H9 (cell line): ENCODE data around the gene ZNF660. TPM values are rescaled to one million over a fixed set of nuclear protein-coding genes. Genes with fewer than 3 reads are reported as not detected.

Source experiments
- DNase-seq: peaks from one replicate; pipeline ENCODE4 v3.0.0-alpha.2; 2017
- H2AFZ ChIP-seq: one replicate; pipeline ENCODE4 v1.6.1; 2013; ENCODE audit warnings: mild to moderate bottlenecking, low read length, control low read depth, moderate library complexity
- H2AK5ac ChIP-seq: 2 replicates; pipeline ENCODE4 v1.6.1; 2013; ENCODE audit warnings: low read length, control low read depth, mixed read lengths; ENCODE audit not compliant: insufficient read length
- H2BK120ac ChIP-seq: one replicate; pipeline ENCODE4 v1.6.1; 2013; ENCODE audit warnings: low read depth, mild to moderate bottlenecking, low read length, control low read depth, inconsistent platforms; ENCODE audit not compliant: poor library complexity, severe bottlenecking
- H2BK12ac ChIP-seq: 2 replicates; pipeline ENCODE4 v1.6.1; 2013; ENCODE audit warnings: low read length, control low read depth, mixed read lengths, low read depth; ENCODE audit not compliant: insufficient read length
- H2BK15ac ChIP-seq: 2 replicates; pipeline ENCODE4 v1.6.1; 2013; ENCODE audit warnings: low read depth, low read length, control low read depth
- H2BK20ac ChIP-seq: one replicate; pipeline ENCODE4 v1.6.1; 2013; ENCODE audit warnings: low read depth, mild to moderate bottlenecking, low read length, control low read depth, inconsistent platforms; ENCODE audit not compliant: poor library complexity, severe bottlenecking
- H2BK5ac ChIP-seq: 2 replicates; pipeline ENCODE4 v1.6.1; 2013; ENCODE audit warnings: low read length, control low read depth, mixed read lengths; ENCODE audit not compliant: insufficient read length
- H3K14ac ChIP-seq: 2 replicates; pipeline ENCODE4 v1.6.1; 2013; ENCODE audit warnings: low read length, control low read depth; ENCODE audit not compliant: insufficient read depth
- H3K18ac ChIP-seq: 2 replicates; pipeline ENCODE4 v1.6.1; 2013; ENCODE audit warnings: low read depth, mild to moderate bottlenecking, mixed read lengths, low read length, control low read depth; ENCODE audit not compliant: insufficient read length
- H3K23ac ChIP-seq: 2 replicates; pipeline ENCODE4 v1.6.1; 2013; ENCODE audit warnings: low read length, control low read depth, mixed read lengths, low read depth; ENCODE audit not compliant: insufficient read length
- H3K23me2 ChIP-seq: 2 replicates; pipeline ENCODE4 v1.6.1; 2013; ENCODE audit warnings: low read depth, mild to moderate bottlenecking, mixed read lengths, low read length, control low read depth; ENCODE audit not compliant: insufficient read length, poor library complexity, severe bottlenecking
- H3K27ac ChIP-seq: 2 replicates; pipeline ENCODE4 v1.5.1; 2013; ENCODE audit warnings: low read length, control low read depth, mixed read lengths, low read depth; ENCODE audit not compliant: insufficient read length
- H3K27me3 ChIP-seq: 2 replicates; pipeline ENCODE4 v1.6.1; 2013; ENCODE audit warnings: low read length, control low read depth, inconsistent platforms; ENCODE audit not compliant: insufficient read depth
- H3K4ac ChIP-seq: 2 replicates; pipeline ENCODE4 v1.6.1; 2013; ENCODE audit warnings: low read depth, mild to moderate bottlenecking, control low read depth, inconsistent platforms, low read length, moderate library complexity
- H3K4me1 ChIP-seq: 2 replicates; pipeline ENCODE4 v1.6.1; 2013; ENCODE audit warnings: low read length, control low read depth, inconsistent platforms; ENCODE audit not compliant: insufficient read depth
- H3K4me2 ChIP-seq: 2 replicates; pipeline ENCODE4 v1.6.1; 2013; ENCODE audit warnings: low read length, control low read depth, mixed read lengths; ENCODE audit not compliant: insufficient read length, insufficient read depth
- H3K56ac ChIP-seq: 2 replicates; pipeline ENCODE4 v1.6.1; 2013; ENCODE audit warnings: low read depth, mild to moderate bottlenecking, mixed read lengths, low read length, control low read depth; ENCODE audit not compliant: insufficient read length
- H3K79me1 ChIP-seq: 2 replicates; pipeline ENCODE4 v1.6.1; 2013; ENCODE audit warnings: low read depth, mild to moderate bottlenecking, moderate library complexity, low read length, control low read depth, inconsistent platforms; ENCODE audit not compliant: insufficient read depth, poor library complexity, severe bottlenecking
- H3K79me2 ChIP-seq: 2 replicates; pipeline ENCODE4 v1.6.1; 2013; ENCODE audit warnings: low read length, control low read depth, inconsistent platforms; ENCODE audit not compliant: insufficient read depth
- H3K9ac ChIP-seq: 2 replicates; pipeline ENCODE4 v1.6.1; 2013; ENCODE audit warnings: low read length, control low read depth, mixed read lengths; ENCODE audit not compliant: insufficient read length; ENCODE audit errors: extremely low read depth
- H3K9me3 ChIP-seq: one replicate; pipeline ENCODE4 v1.6.1; 2013; ENCODE audit warnings: low read depth, low read length, inconsistent platforms; ENCODE audit not compliant: control insufficient read depth
- H3T11ph ChIP-seq: one replicate; pipeline ENCODE4 v1.6.1; 2013; ENCODE audit warnings: mild to moderate bottlenecking, low read length, control low read depth, inconsistent platforms
- H4K20me1 ChIP-seq: one replicate; pipeline ENCODE4 v1.6.1; 2013; ENCODE audit not compliant: control insufficient read depth, insufficient read length, insufficient read depth
- H4K5ac ChIP-seq: 2 replicates; pipeline ENCODE4 v1.6.1; 2013; ENCODE audit warnings: low read depth, mild to moderate bottlenecking, mixed read lengths, low read length, control low read depth; ENCODE audit not compliant: insufficient read length
- H4K8ac ChIP-seq: replicated peaks from 2 replicates; pipeline ENCODE4 v1.6.1; 2013; ENCODE audit warnings: low read length, control low read depth, mixed read lengths, low read depth; ENCODE audit not compliant: insufficient read length
- H4K91ac ChIP-seq: 2 replicates; pipeline ENCODE4 v1.6.1; 2013; ENCODE audit warnings: low read depth, mild to moderate bottlenecking, moderate library complexity, mixed read lengths, low read length, control low read depth; ENCODE audit not compliant: insufficient read length
- H3K27ac Mint-ChIP-seq, 3 experiments: 2 replicates in 2 of 3; 3 replicates in 1 of 3; pipeline ENCODE4 v1.8.0; 2020 to 2021; ENCODE audit warnings: mixed read lengths in 3 of 3, mild to moderate bottlenecking in 1 of 3, moderate library complexity in 1 of 3
- H3K27me3 Mint-ChIP-seq: 2 replicates; pipeline ENCODE4 v1.8.0; 2021; ENCODE audit warnings: low read depth, mild to moderate bottlenecking, moderate library complexity, mixed read lengths
- H3K36me3 Mint-ChIP-seq, 3 experiments: 2 replicates in 2 of 3; 3 replicates in 1 of 3; pipeline ENCODE4 v1.8.0; 2020 to 2021; ENCODE audit warnings: low read depth in 3 of 3, mixed read lengths in 3 of 3; ENCODE audit not compliant: insufficient read depth in 1 of 3
- H3K4me1 Mint-ChIP-seq, 2 experiments: 2 replicates each; pipeline ENCODE4 v1.8.0; 2020; ENCODE audit warnings: mixed read lengths in 2 of 2
- H3K4me3 Mint-ChIP-seq, 2 experiments: 2 replicates in 1 of 2; 3 replicates in 1 of 2; pipeline ENCODE4 v1.8.0; 2020 to 2021; ENCODE audit warnings: mild to moderate bottlenecking in 2 of 2, mixed read lengths in 2 of 2, moderate library complexity in 1 of 2
- H3K9me3 Mint-ChIP-seq, 2 experiments: 2 replicates in 1 of 2; 3 replicates in 1 of 2; pipeline ENCODE4 v1.8.0; 2020; ENCODE audit warnings: mild to moderate bottlenecking in 2 of 2, mixed read lengths in 2 of 2, moderate library complexity in 1 of 2
- WGBS: extraction: QIAGEN DNeasy Blood & Tissue Kit; methylation state at CpG from one replicate; pipeline ENCODE4 v1.1.7; 2013; ENCODE audit warnings: missing lambda C conversion rate, low lambda C conversion rate, mixed read lengths; ENCODE audit not compliant: insufficient read length; ENCODE audit errors: extremely low coverage; 5-methylcytosine and 5-hydroxymethylcytosine counted together
- total RNA-seq: library from RNA; stranded (reverse); gene quantifications from 2 replicates; pipeline ENCODE4 v1.2.1, GENCODE V29; 2021
- TF ChIP-seq, protein P1 (sequence below): fragments of 200-600 bp; sonication (generic); conservative IDR thresholded peaks from 3 replicates; pipeline ENCODE4 v1.8.0; 2021; ENCODE audit warnings: antibody characterized with exemption, mild to moderate bottlenecking

The ZNF660 gene
- total RNA-seq, 1 experiment from 2014 or later: 18.7 TPM

DNA sequence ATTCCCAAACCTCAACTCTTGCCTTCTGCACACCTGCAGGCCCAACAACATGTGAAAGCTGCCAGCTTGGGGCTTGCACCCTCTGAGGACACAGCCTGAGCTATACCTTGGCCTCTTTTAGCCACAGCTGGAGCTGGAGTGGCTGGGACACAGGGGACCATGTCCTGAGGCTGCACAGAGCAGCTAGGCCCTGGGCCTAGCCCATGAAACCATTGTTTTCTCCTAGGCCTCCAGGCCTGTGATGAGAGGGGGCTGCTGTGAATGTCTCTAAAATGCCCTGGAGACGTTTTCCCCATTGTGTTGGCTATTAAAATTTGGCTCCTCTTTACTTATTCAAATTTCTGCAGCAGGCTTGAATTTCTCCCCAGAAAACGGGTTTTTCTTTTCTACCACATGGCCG lies 22.6 kb upstream of the ZNF660 start:
- Histone ChIP-seq H4K91ac (no peak overlapping the region), H2BK5ac (no peak overlapping the region), H3K9me3 (peaks cover 22% of the 10 kb centered on the region), H3K9ac (no peak overlapping the region), H2BK20ac (no peak overlapping the region), H3K18ac (no peak overlapping the region), H3K4me1 (no peaks in the 10 kb centered on the region), H3K27ac (no peak overlapping the region), H3K27me3 (no peaks in the 10 kb centered on the region), H2AFZ (no peak overlapping the region), H2BK15ac (no peak overlapping the region), H4K20me1 (no peaks in the 10 kb centered on the region), H3K4ac (no peak overlapping the region), H3K79me2 (no peaks in the 10 kb centered on the region), H2AK5ac (no peak overlapping the region), H2BK12ac (no peak overlapping the region), H2BK120ac (no peak overlapping the region), H3K56ac (no peak overlapping the region), H4K5ac (no peak overlapping the region), H3K14ac (no peak overlapping the region), H3T11ph (no peak overlapping the region), H3K79me1 (no peaks in the 10 kb centered on the region), H3K23ac (no peak overlapping the region), H3K23me2 (no peaks in the 10 kb centered on the region), H4K8ac (no peak overlapping the region), H3K4me2 (no peak overlapping the region)
- H3K4me3 Mint-ChIP-seq: no peak overlapping the region
- no peak overlapping the region for H3K27ac Mint-ChIP-seq
- no CpG with 5 or more reads among the region's 3 CpGs for WGBS
- TF ChIP-seq, protein P1, sequence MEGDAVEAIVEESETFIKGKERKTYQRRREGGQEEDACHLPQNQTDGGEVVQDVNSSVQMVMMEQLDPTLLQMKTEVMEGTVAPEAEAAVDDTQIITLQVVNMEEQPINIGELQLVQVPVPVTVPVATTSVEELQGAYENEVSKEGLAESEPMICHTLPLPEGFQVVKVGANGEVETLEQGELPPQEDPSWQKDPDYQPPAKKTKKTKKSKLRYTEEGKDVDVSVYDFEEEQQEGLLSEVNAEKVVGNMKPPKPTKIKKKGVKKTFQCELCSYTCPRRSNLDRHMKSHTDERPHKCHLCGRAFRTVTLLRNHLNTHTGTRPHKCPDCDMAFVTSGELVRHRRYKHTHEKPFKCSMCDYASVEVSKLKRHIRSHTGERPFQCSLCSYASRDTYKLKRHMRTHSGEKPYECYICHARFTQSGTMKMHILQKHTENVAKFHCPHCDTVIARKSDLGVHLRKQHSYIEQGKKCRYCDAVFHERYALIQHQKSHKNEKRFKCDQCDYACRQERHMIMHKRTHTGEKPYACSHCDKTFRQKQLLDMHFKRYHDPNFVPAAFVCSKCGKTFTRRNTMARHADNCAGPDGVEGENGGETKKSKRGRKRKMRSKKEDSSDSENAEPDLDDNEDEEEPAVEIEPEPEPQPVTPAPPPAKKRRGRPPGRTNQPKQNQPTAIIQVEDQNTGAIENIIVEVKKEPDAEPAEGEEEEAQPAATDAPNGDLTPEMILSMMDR: no peak
- no peaks in the 10 kb centered on the region; the same call in 1 of the 2 replicates for H3K27me3 Mint-ChIP-seq
- DNase-seq: no peak
- H3K36me3 Mint-ChIP-seq: peaks cover 91 to 95% (median 93%) of the 10 kb centered on the region in 3 experiments
- peaks cover 29 to 43% of the 10 kb centered on the region in 2 experiments for H3K9me3 Mint-ChIP-seq
- H3K4me1 Mint-ChIP-seq: no peaks in the 10 kb centered on the region
